GM11168 (cell line): Measurements from ENCODE around the gene ARPIN.

ENCODE experiments used
- in situ Hi-C: fragments of 300-500 bp; cut with MboI; formaldehyde crosslinking; loops from one replicate; pipeline ENCODE4 v1.12.0; 2022; ENCODE audit warnings: low sequenced_read_pairs; ENCODE audit not compliant: unreplicated experiment

The ARPIN gene

GRCh38 chr15:89851673-89852341 is 60.9 kb downstream of the ARPIN start:
- in situ Hi-C loops, result no loop called here

DNA sequence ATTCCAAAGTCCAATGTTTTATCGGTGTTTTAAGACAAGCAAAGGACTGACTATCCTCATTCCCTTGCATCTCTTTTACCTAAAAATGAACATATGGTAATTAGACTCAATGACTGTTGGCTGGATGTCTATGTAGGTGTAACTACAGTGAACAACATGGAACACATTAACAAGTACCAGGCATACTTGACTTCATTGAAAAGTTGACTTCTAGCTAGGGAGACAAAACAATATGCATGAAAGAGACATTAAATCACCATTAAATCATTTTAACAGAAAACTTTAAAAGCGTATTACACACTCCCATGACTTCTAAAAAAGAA is 63.8 kb downstream of the ARPIN start:
- in situ Hi-C loops, result no loop called here

DNA sequence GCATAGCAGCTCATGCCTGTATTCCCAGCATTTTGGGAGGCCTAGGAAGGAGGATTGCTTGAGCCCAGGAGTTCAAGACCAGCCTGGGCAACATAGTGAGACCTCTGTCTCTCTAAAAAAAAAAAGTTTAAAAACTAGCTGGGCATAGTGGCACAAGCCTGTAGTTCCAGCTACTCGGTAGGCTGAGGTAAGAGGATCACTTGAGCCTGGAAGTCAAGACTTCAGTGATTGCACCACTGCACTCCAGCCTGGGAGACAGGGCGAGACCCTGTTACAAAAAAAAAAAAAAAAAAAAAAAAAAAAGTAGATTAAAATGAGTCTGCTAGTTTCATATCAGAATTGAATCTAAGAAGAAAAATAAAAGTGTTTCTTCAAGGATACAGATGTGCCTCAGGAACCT is 65.7 kb downstream of the ARPIN start:
- in situ Hi-C loops, result no loop called here

GRCh38 chr15:89845305-89845893 is 67.4 kb downstream of the ARPIN start:
- in situ Hi-C loops, result no loop called here
